IMR-90 (cell line): ENCODE results near the gene FLT1.

Experiments
- BHLHE40 ChIP-seq: fragments of 150-350 bp; IDR thresholded peaks from 2 replicates; pipeline ENCODE4 v1.6.1; 2016; ENCODE audit warnings: mild to moderate bottlenecking, low read depth, low read length
- CEBPB ChIP-seq: IDR thresholded peaks from 2 replicates; pipeline ENCODE4 v1.6.1; 2012; ENCODE audit warnings: low read depth, low read length, improper control_type of control experiment
- FOS ChIP-seq: fragments of 150-350 bp; IDR thresholded peaks from 2 replicates; pipeline ENCODE4 v1.6.1; 2016; ENCODE audit warnings: low read depth, low read length
- MAFK ChIP-seq: IDR thresholded peaks from 2 replicates; pipeline ENCODE4 v1.6.1; 2012; ENCODE audit warnings: low read depth, low read length, improper control_type of control experiment
- MAZ ChIP-seq: IDR thresholded peaks from 2 replicates; pipeline ENCODE4 v1.6.1; 2012; ENCODE audit warnings: low read depth, mild to moderate bottlenecking, low read length, improper control_type of control experiment, moderate library complexity, borderline replicate concordance
- MXI1 ChIP-seq: IDR thresholded peaks from 2 replicates; pipeline ENCODE4 v1.6.1; 2012; ENCODE audit warnings: low read depth, mild to moderate bottlenecking, low read length, moderate library complexity, borderline replicate concordance
- NFE2L2 ChIP-seq: fragments of 150-350 bp; IDR thresholded peaks from 2 replicates; pipeline ENCODE4 v1.6.1; 2016; ENCODE audit warnings: low read depth, mild to moderate bottlenecking, low read length
- POLR2A ChIP-seq: IDR thresholded peaks from 2 replicates; pipeline ENCODE4 v1.6.1; 2012; ENCODE audit warnings: mild to moderate bottlenecking, low read depth, low read length
- RAD21 ChIP-seq: IDR thresholded peaks from 2 replicates; pipeline ENCODE4 v1.6.1; 2012; ENCODE audit warnings: low read length, improper control_type of control experiment
- RFX5 ChIP-seq: IDR thresholded peaks from 2 replicates; pipeline ENCODE4 v1.8.0; 2012; ENCODE audit warnings: low read depth, mild to moderate bottlenecking, low read length, moderate library complexity
- SMC3 ChIP-seq: fragments of 150-350 bp; IDR thresholded peaks from 2 replicates; pipeline ENCODE4 v1.6.1; 2016; ENCODE audit warnings: low read depth, mild to moderate bottlenecking, antibody characterized with exemption, low read length, moderate library complexity
- TF ChIP-seq, protein P1 (sequence below): conservative IDR thresholded peaks from 2 replicates; pipeline ENCODE4 v1.5.1; 2012; ENCODE audit warnings: mild to moderate bottlenecking, low read depth, low read length, improper control_type of control experiment
- TF ChIP-seq, protein P2 (sequence below): fragments of 150-350 bp; IDR thresholded peaks from 2 replicates; pipeline ENCODE4 v1.6.1; 2017; ENCODE audit warnings: mild to moderate bottlenecking, antibody characterized with exemption, low read length, low read depth
- TF ChIP-seq, protein P3 (sequence below): fragments of 150-350 bp; IDR thresholded peaks from 2 replicates; pipeline ENCODE4 v1.6.1; 2016; ENCODE audit warnings: low read depth, mild to moderate bottlenecking, low read length, moderate library complexity, borderline replicate concordance

DNA sequence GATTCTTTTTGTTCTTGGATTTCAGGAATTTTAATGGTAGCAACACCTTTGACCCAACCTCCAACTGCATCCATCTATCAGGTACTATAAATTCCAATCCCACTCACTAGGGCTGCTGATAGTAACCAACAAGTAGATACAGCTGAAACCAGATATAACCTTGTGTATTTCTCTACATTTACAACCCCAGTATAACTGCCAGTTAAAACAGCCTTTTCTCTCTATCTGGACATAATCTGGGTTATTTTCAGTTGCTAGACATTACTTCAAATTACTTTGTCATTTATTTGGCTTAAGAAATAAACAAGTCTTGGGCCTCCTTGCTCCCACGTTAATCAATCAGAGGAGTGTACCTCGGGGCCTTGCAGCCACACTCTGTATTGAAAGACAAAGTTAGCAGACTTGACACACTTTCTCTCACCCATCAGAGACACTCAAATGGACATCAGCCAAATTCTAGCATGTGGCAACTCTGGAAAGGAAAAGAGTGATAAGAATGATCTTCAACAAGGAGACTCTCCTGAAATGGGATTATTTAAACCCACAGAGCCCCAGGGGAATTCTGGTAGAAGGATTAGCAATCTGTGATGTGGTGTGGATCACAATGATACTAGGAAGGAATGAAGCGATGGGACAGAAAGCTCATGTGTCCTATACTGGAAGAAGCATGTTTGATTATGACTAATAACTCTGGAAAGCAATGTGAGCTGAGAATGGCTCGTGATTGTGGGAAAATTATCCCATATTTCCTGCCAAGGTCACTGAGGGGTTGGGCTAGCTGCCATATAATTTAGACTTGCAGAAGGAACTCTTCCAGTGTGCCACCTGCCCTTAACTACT, 157.5 kb downstream of the FLT1 start:
- TF ChIP-seq, protein P1, sequence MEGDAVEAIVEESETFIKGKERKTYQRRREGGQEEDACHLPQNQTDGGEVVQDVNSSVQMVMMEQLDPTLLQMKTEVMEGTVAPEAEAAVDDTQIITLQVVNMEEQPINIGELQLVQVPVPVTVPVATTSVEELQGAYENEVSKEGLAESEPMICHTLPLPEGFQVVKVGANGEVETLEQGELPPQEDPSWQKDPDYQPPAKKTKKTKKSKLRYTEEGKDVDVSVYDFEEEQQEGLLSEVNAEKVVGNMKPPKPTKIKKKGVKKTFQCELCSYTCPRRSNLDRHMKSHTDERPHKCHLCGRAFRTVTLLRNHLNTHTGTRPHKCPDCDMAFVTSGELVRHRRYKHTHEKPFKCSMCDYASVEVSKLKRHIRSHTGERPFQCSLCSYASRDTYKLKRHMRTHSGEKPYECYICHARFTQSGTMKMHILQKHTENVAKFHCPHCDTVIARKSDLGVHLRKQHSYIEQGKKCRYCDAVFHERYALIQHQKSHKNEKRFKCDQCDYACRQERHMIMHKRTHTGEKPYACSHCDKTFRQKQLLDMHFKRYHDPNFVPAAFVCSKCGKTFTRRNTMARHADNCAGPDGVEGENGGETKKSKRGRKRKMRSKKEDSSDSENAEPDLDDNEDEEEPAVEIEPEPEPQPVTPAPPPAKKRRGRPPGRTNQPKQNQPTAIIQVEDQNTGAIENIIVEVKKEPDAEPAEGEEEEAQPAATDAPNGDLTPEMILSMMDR: no peak
- TF ChIP-seq POLR2A (no peak), MXI1 (no peak), MAZ (no peak), SMC3 (no peak), NFE2L2 (no peak), RAD21 (no peak), CEBPB (no peak), RFX5 (no peak), MAFK (no peak), FOS (no peak), BHLHE40 (peak; percentile 81)
- TF ChIP-seq, protein P2, sequence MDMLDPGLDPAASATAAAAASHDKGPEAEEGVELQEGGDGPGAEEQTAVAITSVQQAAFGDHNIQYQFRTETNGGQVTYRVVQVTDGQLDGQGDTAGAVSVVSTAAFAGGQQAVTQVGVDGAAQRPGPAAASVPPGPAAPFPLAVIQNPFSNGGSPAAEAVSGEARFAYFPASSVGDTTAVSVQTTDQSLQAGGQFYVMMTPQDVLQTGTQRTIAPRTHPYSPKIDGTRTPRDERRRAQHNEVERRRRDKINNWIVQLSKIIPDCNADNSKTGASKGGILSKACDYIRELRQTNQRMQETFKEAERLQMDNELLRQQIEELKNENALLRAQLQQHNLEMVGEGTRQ: no peak
- TF ChIP-seq, protein P3, sequence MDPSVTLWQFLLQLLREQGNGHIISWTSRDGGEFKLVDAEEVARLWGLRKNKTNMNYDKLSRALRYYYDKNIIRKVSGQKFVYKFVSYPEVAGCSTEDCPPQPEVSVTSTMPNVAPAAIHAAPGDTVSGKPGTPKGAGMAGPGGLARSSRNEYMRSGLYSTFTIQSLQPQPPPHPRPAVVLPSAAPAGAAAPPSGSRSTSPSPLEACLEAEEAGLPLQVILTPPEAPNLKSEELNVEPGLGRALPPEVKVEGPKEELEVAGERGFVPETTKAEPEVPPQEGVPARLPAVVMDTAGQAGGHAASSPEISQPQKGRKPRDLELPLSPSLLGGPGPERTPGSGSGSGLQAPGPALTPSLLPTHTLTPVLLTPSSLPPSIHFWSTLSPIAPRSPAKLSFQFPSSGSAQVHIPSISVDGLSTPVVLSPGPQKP: no peak
